WTC11 (cell line): ENCODE data around the gene RASGRP2. TPM values are rescaled to one million over a fixed set of nuclear protein-coding genes. Genes with fewer than 3 reads are reported as not detected.
"Not testable (repeated sequence)": the region's sequence is repeated elsewhere in the genome, so short reads cannot be mapped to it uniquely, and the experiment has no call there.

ENCODE experiments used
- ATAC-seq: fragments of 200-7000 bp; cut with Tn5 transposase; 2 replicates; pipeline ENCODE4 v1.10.0; 2021; ENCODE audit warnings: mild to moderate bottlenecking, moderate library complexity
- CTCF ChIA-PET: fragments of 300-600 bp; sonication (Branson Sonifier 250); formaldehyde crosslinking; loops from one replicate; lab custom pipeline; 2021; ENCODE audit warnings: antibody characterized with exemption; lab: Charles Lee
- POLR2A ChIA-PET: fragments of 350-600 bp; sonication (Branson Sonifier 250); formaldehyde crosslinking; loops from one replicate; lab custom pipeline; 2021; ENCODE audit warnings: antibody characterized with exemption; lab: Charles Lee
- DNase-seq: peaks from one replicate; pipeline ENCODE4 v3.0.0; 2021; ENCODE audit warnings: low spot score
- H3K27ac Mint-ChIP-seq: 2 replicates; pipeline ENCODE4 v1.8.0; 2021; ENCODE audit warnings: mixed read lengths
- H3K27me3 Mint-ChIP-seq: 2 replicates; pipeline ENCODE4 v1.8.0; 2021; ENCODE audit warnings: low read depth, mild to moderate bottlenecking, moderate library complexity, mixed read lengths
- H3K36me3 Mint-ChIP-seq: 2 replicates; pipeline ENCODE4 v1.8.0; 2021; ENCODE audit warnings: mixed read lengths
- H3K4me1 Mint-ChIP-seq: 2 replicates; pipeline ENCODE4 v1.8.0; 2022; ENCODE audit warnings: mixed read lengths
- H3K4me3 Mint-ChIP-seq: 2 replicates; pipeline ENCODE4 v1.8.0; 2021; ENCODE audit warnings: mild to moderate bottlenecking, moderate library complexity, mixed read lengths
- H3K9me3 Mint-ChIP-seq: 2 replicates; pipeline ENCODE4 v1.8.0; 2021; ENCODE audit warnings: mixed read lengths
- AFF4 ChIP-seq: sonication (generic); formaldehyde crosslinking; IDR thresholded peaks from 2 replicates; pipeline ENCODE4 v1.8.1; 2023; ENCODE audit warnings: mild to moderate bottlenecking, missing genetic modification reagents, borderline replicate concordance
- ATF1 ChIP-seq: sonication (generic); formaldehyde crosslinking; IDR thresholded peaks from 2 replicates; pipeline ENCODE4 v1.8.1; 2023; ENCODE audit warnings: mild to moderate bottlenecking, moderate library complexity, missing genetic modification reagents
- E2F5 ChIP-seq: sonication (generic); formaldehyde crosslinking; IDR thresholded peaks from 2 replicates; pipeline ENCODE4 v1.8.1; 2022; ENCODE audit warnings: mild to moderate bottlenecking, moderate library complexity, missing genetic modification reagents
- EMX1 ChIP-seq: fragments of 250-450 bp; sonication (Bioruptor Pico); IDR thresholded peaks from 2 replicates; pipeline ENCODE4 v1.8.0; 2021; ENCODE audit warnings: mild to moderate bottlenecking
- ESRRA ChIP-seq: sonication (generic); formaldehyde crosslinking; IDR thresholded peaks from 2 replicates; pipeline ENCODE4 v1.8.1; 2022; ENCODE audit warnings: mild to moderate bottlenecking, missing genetic modification reagents, borderline replicate concordance
- ETV6 ChIP-seq: sonication (generic); formaldehyde crosslinking; IDR thresholded peaks from 2 replicates; pipeline ENCODE4 v1.8.1; 2022; ENCODE audit warnings: mild to moderate bottlenecking, missing genetic modification reagents
- GRHL2 ChIP-seq: fragments of 250-450 bp; sonication (Bioruptor Pico); IDR thresholded peaks from 2 replicates; pipeline ENCODE4 v1.8.0; 2022; ENCODE audit warnings: mild to moderate bottlenecking, moderate library complexity; ENCODE audit not compliant: insufficient replicate concordance, severe bottlenecking
- NR1H2 ChIP-seq: sonication (generic); formaldehyde crosslinking; IDR thresholded peaks from 2 replicates; pipeline ENCODE4 v1.9.0; 2021; ENCODE audit warnings: mild to moderate bottlenecking, moderate library complexity, missing genetic modification reagents
- NR3C1 ChIP-seq: sonication (generic); formaldehyde crosslinking; conservative IDR thresholded peaks from 2 replicates; pipeline ENCODE4 v1.8.1; 2023; ENCODE audit warnings: low read depth, mild to moderate bottlenecking, missing genetic modification reagents
- RORB ChIP-seq: fragments of 250-450 bp; sonication (Bioruptor Pico); IDR thresholded peaks from 2 replicates; pipeline ENCODE4 v1.9.0; 2021; ENCODE audit warnings: mild to moderate bottlenecking
- SMAD4 ChIP-seq: sonication (generic); formaldehyde crosslinking; IDR thresholded peaks from 2 replicates; pipeline ENCODE4 v1.8.0; 2022; ENCODE audit warnings: mild to moderate bottlenecking, missing genetic modification reagents
- ZNF219 ChIP-seq: sonication (generic); formaldehyde crosslinking; IDR thresholded peaks from 2 replicates; pipeline ENCODE4 v1.8.0; 2023; ENCODE audit warnings: missing genetic modification reagents, mild to moderate bottlenecking, borderline replicate concordance
- ZNF416 ChIP-seq: fragments of 250-450 bp; sonication (Bioruptor Pico); IDR thresholded peaks from 2 replicates; pipeline ENCODE4 v1.9.0; 2021; ENCODE audit warnings: mild to moderate bottlenecking, inconsistent platforms
- ZNF423 ChIP-seq: fragments of 250-450 bp; sonication (Bioruptor Pico); IDR thresholded peaks from 2 replicates; pipeline ENCODE4 v2.1.2; 2022; ENCODE audit warnings: mild to moderate bottlenecking, moderate library complexity
- total RNA-seq: library from RNA; stranded (reverse); gene quantifications from 3 replicates; pipeline ENCODE4 v1.2.3, GENCODE V29; 2021
- TF ChIP-seq, protein P1 (sequence below): sonication (generic); formaldehyde crosslinking; conservative IDR thresholded peaks from 2 replicates; pipeline ENCODE4 v1.8.1; 2023; ENCODE audit warnings: mild to moderate bottlenecking, low read depth, missing genetic modification reagents, moderate library complexity
- TF ChIP-seq, protein P2 (sequence below): sonication (generic); formaldehyde crosslinking; IDR thresholded peaks from 2 replicates; pipeline ENCODE4 v1.8.0; 2023; ENCODE audit warnings: missing genetic modification reagents
- TF ChIP-seq, protein P3 (sequence below): sonication (generic); formaldehyde crosslinking; IDR thresholded peaks from 2 replicates; pipeline ENCODE4 v1.8.1; 2023; ENCODE audit warnings: mild to moderate bottlenecking, missing genetic modification reagents
- TF ChIP-seq, protein P4 (sequence below): sonication (generic); formaldehyde crosslinking; IDR thresholded peaks from 2 replicates; pipeline ENCODE4 v1.8.0; 2022; ENCODE audit warnings: mild to moderate bottlenecking, missing genetic modification reagents

Gene RASGRP2
- total RNA-seq, 1 experiment from 2014 or later: 31.9 TPM

- no peak for TF ChIP-seq EMX1 (CRISPR knock-in tag)
- no peak for TF ChIP-seq E2F5 (CRISPR knock-in tag)
- TF ChIP-seq ZNF219: no peak
- TF ChIP-seq, protein P1, sequence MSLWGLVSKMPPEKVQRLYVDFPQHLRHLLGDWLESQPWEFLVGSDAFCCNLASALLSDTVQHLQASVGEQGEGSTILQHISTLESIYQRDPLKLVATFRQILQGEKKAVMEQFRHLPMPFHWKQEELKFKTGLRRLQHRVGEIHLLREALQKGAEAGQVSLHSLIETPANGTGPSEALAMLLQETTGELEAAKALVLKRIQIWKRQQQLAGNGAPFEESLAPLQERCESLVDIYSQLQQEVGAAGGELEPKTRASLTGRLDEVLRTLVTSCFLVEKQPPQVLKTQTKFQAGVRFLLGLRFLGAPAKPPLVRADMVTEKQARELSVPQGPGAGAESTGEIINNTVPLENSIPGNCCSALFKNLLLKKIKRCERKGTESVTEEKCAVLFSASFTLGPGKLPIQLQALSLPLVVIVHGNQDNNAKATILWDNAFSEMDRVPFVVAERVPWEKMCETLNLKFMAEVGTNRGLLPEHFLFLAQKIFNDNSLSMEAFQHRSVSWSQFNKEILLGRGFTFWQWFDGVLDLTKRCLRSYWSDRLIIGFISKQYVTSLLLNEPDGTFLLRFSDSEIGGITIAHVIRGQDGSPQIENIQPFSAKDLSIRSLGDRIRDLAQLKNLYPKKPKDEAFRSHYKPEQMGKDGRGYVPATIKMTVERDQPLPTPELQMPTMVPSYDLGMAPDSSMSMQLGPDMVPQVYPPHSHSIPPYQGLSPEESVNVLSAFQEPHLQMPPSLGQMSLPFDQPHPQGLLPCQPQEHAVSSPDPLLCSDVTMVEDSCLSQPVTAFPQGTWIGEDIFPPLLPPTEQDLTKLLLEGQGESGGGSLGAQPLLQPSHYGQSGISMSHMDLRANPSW (CRISPR knock-in tag): no peak
- no peak for TF ChIP-seq ESRRA (CRISPR knock-in tag)
- CTCF ChIA-PET: interaction anchor here (0.6 to 5.8 kb wide), 7 partner anchors 9 to 176 kb away, joined by 4 to 76 read pairs (median 19); no protein-coding TSS in a partner anchor
- DNase-seq: no peak
- POLR2A ChIA-PET: interaction anchor here (0.6 kb wide), 2 partner anchors 52 to 805 kb away, joined by 4 to 5 read pairs; no protein-coding TSS in a partner anchor
- Mint-ChIP-seq H3K4me1 (no peaks in the 10 kb centered on the region; the same call in 1 of the 2 replicates), H3K9me3 (no peaks in the 10 kb centered on the region), H3K27me3 (peaks cover 35% of the 10 kb centered on the region), H3K4me3 (no peak overlapping the region), H3K27ac (no peak overlapping the region), H3K36me3 (peaks cover 2% of the 10 kb centered on the region; the same call in 1 of the 2 replicates)
- no peak for ATAC-seq
Observed at GRCh38 chr11:64703048-64703447, 40.9 kb downstream of the RASGRP2 start.

DNA sequence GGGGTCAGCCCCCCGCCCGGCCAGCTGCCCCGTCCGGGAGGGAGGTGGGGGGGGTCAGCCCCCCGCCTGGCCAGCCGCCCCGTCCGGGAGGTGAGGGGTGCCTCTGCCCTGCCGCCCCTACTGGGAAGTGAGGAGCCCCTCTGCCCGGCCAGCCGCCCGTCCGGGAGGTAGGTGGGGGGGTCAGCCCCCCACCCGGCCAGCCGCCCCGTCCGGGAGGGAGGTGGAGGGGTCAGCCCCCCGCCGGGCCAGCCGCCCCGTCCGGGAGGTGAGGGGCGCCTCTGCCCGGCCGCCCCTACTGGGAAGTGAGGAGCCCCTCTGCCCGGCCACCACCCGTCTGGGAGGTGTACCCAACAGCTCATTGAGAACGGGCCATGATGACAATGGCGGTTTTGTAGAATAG lies 42.0 kb downstream of the RASGRP2 start:
- H3K27me3 Mint-ChIP-seq: peaks cover 37% of the 10 kb centered on the region
- H3K9me3 Mint-ChIP-seq, H3K27ac Mint-ChIP-seq, H3K4me3 Mint-ChIP-seq, POLR2A ChIA-PET, ATAC-seq, H3K36me3 Mint-ChIP-seq, H3K4me1 Mint-ChIP-seq, DNase-seq: not testable (repeated sequence)
- CTCF ChIA-PET: interaction anchor here (5.8 kb wide), 1 partner anchor 13 kb away, joined by 76 read pairs; no protein-coding TSS in a partner anchor

DNA sequence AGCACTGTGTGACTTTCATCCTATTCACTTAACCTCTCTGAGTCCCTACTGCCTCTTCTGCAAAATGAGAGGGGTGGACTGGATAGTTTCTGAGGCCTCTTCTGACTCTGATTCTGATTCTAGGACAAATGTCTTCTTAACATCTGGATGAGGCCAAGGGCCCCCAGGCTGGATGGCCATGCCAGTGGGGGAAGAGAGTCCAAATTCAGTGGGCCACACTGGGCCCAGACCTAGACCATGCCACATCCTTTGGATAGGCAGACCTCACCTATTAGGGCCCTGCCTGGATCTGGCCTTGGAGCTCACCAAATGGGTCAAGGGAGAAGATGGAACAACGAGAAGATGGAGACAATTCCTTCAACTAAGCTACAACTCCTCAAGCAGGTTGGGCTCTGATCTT lies 45.5 kb downstream of the RASGRP2 start:
- CTCF ChIA-PET: interaction anchor here (0.8 to 3.5 kb wide), 2 partner anchors 10 to 133 kb away, joined by 3 to 31 read pairs; no protein-coding TSS in a partner anchor
- H3K27me3 Mint-ChIP-seq: peaks cover 38% of the 10 kb centered on the region
- H3K4me3 Mint-ChIP-seq: no peak overlapping the region
- no peaks in the 10 kb centered on the region for H3K9me3 Mint-ChIP-seq
- H3K27ac Mint-ChIP-seq: no peak overlapping the region
- peaks cover 2% of the 10 kb centered on the region; the same call in 1 of the 2 replicates for H3K36me3 Mint-ChIP-seq
- TF ChIP-seq NR1H2 (CRISPR knock-in tag) (no peak), ESRRA (CRISPR knock-in tag) (no peak), RORB (CRISPR knock-in tag) (no peak), AFF4 (no peak), ETV6 (CRISPR knock-in tag) (no peak), NR3C1 (CRISPR knock-in tag) (no peak), GRHL2 (CRISPR knock-in tag) (no peak), ZNF423 (CRISPR knock-in tag) (no peak), ATF1 (CRISPR knock-in tag) (no peak), SMAD4 (CRISPR knock-in tag) (no peak), ZNF416 (CRISPR knock-in tag) (no peak)
- TF ChIP-seq, protein P2, sequence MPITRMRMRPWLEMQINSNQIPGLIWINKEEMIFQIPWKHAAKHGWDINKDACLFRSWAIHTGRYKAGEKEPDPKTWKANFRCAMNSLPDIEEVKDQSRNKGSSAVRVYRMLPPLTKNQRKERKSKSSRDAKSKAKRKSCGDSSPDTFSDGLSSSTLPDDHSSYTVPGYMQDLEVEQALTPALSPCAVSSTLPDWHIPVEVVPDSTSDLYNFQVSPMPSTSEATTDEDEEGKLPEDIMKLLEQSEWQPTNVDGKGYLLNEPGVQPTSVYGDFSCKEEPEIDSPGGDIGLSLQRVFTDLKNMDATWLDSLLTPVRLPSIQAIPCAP (CRISPR knock-in tag): no peak
- TF ChIP-seq, protein P3, sequence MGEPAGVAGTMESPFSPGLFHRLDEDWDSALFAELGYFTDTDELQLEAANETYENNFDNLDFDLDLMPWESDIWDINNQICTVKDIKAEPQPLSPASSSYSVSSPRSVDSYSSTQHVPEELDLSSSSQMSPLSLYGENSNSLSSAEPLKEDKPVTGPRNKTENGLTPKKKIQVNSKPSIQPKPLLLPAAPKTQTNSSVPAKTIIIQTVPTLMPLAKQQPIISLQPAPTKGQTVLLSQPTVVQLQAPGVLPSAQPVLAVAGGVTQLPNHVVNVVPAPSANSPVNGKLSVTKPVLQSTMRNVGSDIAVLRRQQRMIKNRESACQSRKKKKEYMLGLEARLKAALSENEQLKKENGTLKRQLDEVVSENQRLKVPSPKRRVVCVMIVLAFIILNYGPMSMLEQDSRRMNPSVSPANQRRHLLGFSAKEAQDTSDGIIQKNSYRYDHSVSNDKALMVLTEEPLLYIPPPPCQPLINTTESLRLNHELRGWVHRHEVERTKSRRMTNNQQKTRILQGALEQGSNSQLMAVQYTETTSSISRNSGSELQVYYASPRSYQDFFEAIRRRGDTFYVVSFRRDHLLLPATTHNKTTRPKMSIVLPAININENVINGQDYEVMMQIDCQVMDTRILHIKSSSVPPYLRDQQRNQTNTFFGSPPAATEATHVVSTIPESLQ: no peak
- TF ChIP-seq, protein P4, sequence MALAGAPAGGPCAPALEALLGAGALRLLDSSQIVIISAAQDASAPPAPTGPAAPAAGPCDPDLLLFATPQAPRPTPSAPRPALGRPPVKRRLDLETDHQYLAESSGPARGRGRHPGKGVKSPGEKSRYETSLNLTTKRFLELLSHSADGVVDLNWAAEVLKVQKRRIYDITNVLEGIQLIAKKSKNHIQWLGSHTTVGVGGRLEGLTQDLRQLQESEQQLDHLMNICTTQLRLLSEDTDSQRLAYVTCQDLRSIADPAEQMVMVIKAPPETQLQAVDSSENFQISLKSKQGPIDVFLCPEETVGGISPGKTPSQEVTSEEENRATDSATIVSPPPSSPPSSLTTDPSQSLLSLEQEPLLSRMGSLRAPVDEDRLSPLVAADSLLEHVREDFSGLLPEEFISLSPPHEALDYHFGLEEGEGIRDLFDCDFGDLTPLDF (CRISPR knock-in tag): no peak
- TF ChIP-seq, all 79 proteins: peak for 0
- peaks cover 9% of the 10 kb centered on the region for H3K4me1 Mint-ChIP-seq
- POLR2A ChIA-PET: no interaction called here
- DNase-seq (no peak), ATAC-seq (no peak)
